ENCODE data around the gene C5orf22.
"Not testable (repeated sequence)": the region's sequence is repeated elsewhere in the genome, so short reads cannot be mapped to it uniquely, and the experiment has no call there.

The C5orf22 gene

GRCh38 chr5:31554552-31554951, 22.5 kb downstream of the C5orf22 start:
- DNase-seq (ENCODE audit: low read depth) = no peak

- no peak for DNase-seq (ENCODE audit: low read depth)
These were observed 24.4 kb downstream of the C5orf22 start for GRCh38 chr5:31556461-31556860.

GRCh38 chr5:31559942-31560341, 27.8 kb downstream of the C5orf22 start:
- no peak for DNase-seq (ENCODE audit: low read depth)

GRCh38 chr5:31561946-31562345, 29.8 kb downstream of the C5orf22 start:
- no peak for DNase-seq (ENCODE audit: low read depth)

DNA sequence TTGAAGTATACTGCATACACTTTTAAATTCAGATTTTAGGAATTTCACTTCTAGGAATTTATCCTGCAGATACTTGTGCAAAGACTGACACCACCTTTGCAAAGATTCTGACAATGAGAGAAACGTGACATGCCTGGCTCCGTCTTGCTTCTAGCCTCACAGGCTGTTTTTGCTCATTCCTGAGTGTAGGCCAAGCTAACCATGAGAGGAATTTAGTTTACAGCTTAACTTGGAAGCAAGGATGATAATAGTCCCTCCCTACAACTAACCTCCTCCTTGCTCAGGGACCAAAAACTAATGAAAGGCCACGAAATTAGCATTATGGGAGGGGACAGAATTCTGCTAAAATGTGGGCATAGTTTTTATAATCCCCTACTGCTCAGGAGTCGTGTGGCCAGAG, 31.1 kb downstream of the C5orf22 start:
- DNase-seq (ENCODE audit: low read depth) = no peak

DNA sequence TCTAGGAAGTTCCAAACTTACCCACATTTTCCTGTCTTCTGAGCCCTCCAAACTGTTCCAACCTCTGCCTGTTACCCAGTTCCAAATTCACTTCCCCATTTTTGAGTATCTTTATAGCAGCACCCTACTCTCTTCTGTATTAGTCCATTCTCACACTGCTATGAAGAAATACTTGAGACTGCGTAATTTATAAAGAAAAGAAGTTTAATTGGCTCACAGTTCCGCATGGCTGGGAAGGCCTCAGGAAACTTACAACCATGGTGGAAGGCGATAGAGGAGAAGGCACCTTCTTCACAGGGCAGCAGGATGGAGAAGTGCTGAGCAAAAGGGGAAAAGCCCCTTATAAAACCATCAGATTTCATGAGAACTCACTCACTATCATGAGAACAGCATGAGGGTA, 34.3 kb downstream of the C5orf22 start:
- DNase-seq (ENCODE audit: low read depth) = not testable (repeated sequence)

GRCh38 chr5:31568302-31568835, 36.3 kb downstream of the C5orf22 start:
- DNase-seq (ENCODE audit: low read depth) = no peak

DNA sequence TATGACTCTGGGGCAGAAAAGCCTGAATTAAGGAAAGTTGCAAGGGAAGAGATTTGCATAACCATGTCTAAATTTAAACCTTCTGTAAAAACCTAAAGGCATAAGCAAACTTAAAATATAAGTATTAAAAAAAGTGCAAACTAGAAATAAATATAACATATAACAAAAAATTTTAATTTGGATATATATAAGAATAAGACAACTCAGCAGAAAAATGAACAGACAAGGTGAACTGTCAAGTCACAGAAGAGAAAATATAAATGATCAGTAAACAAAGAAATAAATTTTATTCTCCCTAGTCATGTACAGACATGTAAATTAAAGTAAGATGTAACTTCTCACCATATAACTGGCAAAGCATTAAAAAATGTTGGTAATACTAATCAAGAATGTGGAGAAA, 37.0 kb downstream of the C5orf22 start:
- DNase-seq (ENCODE audit: low read depth) = no peak

DNA sequence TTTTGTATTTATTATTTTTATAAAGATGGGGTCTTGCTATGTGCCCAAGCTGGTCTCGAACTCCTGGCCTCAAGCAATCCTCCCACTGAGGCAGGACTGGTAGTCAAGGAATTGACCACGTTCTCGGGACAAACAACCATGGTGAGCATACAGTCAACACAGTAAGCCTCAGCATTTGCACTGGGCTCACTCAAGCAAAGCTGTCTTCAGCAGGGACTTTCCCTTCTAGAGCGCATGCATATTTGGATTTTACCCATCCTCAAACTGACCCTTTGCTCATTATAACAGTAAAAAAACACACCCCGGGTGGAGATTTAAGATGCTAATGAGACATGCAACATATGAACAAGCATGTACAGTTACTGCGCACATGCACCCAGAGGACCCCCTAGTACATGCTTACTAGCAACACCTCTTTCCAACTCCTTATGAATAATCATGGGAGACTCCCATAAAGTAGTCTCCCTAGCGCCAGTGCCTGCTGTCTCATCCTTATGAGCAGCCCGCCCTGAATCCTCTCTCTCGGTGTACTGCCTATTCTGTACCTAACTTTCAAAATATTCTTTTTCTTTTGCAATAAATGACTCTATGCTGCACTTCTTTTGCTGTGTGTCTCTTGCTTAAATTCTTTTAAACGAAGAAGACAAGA, 41.5 kb downstream of the C5orf22 start:
- DNase-seq (ENCODE audit: low read depth) = no peak

DNA sequence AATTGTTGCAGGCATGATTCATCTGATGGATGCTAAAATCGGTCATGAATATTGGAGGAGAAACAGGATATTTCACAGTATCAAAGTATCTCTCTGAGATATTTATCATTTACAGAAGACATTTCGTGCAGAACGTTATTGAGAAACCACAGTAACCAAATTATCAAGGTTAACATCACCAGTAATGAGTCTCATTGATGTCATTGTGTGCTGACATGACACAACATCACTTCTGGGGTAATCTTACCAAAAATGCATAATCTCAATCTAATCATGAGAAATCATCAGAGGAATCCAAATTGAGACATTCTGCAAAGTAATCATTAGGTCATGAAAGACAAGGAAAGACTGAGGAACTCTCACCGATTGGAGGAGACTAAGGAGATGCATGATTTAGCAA, 42.7 kb downstream of the C5orf22 start:
- DNase-seq (ENCODE audit: low read depth) = no peak

DNA sequence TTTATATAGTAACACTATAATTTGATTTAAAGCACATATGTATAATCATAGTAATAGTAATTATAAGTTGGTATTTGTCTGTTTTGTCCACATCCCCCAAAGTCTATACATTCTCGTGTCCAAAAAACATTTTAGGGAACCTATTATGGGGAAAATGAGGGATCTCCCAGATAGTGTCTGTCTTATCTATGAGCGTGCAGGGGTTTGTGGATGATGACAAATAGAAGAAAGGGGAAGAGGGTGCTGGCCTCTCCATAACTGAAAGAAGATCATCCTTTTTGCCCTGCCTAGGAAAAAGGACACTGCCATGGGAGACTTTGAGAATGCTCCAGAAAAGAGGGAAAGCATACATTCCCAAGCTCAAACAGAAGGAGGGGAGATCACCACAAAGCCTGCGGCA, 45.3 kb downstream of the C5orf22 start:
- DNase-seq (ENCODE audit: low read depth) = no peak

DNA sequence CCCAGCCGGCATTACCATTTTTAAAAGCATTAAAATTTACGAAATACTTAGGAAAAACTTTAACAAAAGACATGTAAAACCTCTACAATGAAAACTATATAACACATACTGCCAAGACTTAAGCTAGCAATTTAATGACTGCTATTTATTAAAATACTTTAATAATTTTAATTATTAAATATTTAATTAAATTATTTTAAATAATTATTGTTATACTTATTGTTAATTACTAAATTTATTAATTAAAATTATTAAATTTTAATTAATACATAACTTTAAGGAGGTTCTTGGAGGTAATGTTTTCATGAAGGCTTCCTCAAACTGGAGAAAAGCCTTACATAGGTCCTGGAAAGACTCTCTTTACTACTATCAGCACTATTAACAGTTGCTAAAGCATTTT, 47.5 kb downstream of the C5orf22 start:
- DNase-seq (ENCODE audit: low read depth) = no peak

DNA sequence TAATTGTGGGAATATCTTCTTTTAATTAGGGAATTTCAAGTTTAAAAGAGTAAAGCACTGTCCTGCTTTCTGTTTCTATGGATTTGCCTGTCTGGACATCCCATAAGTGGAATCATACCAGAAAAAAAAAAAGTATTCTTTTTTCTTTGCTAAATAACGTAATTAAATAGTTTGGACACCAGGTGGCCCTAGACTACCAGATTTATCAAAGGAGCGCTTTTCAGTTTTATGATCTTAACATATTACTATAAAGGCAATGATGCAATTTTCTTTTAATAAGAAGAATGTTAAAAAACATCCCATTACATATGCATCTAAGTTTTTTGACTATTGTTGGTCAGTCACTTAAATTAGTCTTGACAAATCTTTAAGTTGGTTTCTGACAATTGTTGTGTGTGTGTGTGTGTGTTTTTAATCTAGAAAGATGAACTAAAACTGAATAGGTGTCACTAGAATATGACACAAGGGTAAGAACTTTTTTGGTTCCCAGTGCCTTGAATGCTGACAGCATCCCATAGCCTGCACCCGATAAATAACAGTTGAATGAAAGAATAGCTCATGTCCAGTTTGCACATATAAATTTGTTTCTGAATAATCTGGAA, 49.5 kb downstream of the C5orf22 start:
- no peak for DNase-seq (ENCODE audit: low read depth)

GRCh38 chr5:31583129-31583528, 51.0 kb downstream of the C5orf22 start:
- DNase-seq (ENCODE audit: low read depth) = no peak

- DNase-seq (ENCODE audit: low read depth) = no peak
These were observed 53.2 kb downstream of the C5orf22 start for GRCh38 chr5:31585166-31585894.

- DNase-seq (ENCODE audit: low read depth) = no peak
These were observed 53.8 kb downstream of the C5orf22 start for GRCh38 chr5:31585895-31586270.

GRCh38 chr5:31587546-31587945, 55.4 kb downstream of the C5orf22 start:
- DNase-seq (ENCODE audit: low read depth) = no peak

DNA sequence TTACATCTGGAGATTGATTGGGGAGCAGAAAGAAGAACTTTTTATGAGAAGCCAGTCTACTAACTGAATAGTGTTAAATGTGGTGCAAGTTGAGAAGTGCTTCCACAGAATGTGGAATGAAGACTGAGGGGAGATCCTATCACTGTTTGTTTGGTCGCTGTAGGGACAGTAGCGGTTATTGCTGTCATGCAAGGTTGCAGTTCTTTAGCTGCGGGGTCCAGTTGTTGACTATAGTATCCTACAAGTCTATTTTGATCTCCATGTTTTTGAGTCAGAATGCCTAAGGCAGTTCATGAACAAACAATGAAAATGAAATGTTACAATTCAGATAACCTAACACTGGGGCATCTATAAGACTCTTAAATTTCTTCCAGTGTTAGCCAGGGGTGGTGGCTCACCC, 61.6 kb downstream of the C5orf22 start:
- no peak for DNase-seq (ENCODE audit: low read depth)

DNA sequence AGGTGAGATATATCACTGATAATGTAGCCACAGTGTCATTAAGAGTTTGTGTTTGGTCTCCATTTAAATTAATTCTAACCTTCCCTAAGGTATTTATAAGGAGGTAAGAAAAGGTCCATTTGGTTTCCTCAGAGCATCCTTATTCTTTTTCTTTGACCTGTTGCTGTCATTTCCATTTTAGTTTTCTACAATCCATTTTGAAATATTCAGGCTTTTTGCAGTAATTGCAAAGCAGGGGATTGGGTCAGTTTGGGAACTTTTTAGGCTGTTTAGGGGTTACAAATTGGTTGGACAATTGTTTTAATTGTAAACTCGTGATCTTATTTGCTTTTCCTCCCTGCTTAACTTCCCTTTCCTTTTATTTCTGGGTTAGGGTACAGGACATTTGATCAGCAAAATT, 64.3 kb downstream of the C5orf22 start:
- no peak for DNase-seq (ENCODE audit: low read depth)

- no peak for DNase-seq (ENCODE audit: low read depth)
These were observed 66.8 kb downstream of the C5orf22 start for GRCh38 chr5:31598640-31599611.

DNA sequence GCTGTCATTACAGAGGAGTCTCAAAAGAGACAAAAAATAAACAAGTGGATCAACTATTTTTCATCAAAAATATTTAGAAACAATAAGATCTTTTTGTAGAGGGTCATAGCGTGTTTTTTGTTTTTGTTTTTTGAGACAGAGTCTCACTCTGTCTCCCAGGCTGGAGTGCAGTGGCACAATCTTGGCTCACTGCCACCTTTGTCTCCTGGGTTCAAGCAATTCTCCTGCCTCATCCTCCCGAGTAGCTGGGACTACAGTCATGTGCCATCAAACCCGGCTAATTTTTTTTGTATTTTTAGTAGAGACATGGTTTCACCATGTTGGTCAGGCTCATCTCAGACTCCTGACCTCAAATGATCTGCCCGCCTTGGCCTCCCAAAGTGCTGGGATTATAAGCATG, 70.2 kb downstream of the C5orf22 start:
- DNase-seq (ENCODE audit: low read depth) = not testable (repeated sequence)

DNA sequence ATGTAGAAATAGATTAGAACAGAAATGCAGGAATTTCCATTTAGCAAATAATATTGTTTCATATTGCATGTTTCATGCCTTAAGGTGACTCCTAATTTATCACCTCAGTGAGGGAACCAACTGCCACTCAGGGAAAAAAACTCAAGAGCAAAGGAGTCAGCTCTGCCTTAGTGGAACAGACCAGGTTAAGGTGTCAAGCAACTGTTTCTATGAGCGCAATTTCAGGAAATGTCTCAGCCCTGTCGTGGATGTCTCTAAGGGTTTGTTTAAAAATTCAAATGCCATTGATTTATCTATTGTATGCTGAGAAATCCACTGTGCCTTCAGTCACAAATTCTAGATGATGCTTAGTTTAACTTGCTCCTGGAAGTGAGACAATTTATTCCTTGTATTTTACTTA, 72.1 kb downstream of the C5orf22 start:
- DNase-seq (ENCODE audit: low read depth) = no peak
